CD8-positive, alpha-beta memory T cell (primary cell): ENCODE results near the gene MED16. TPM values are rescaled to one million over a fixed set of nuclear protein-coding genes. Genes with fewer than 3 reads are reported as not detected.

Experiments used
- CTCF ChIA-PET: fragments of 350-600 bp; sonication (Branson Sonifier 250); formaldehyde crosslinking; loops from one replicate; lab custom pipeline; 2021; ENCODE audit warnings: antibody characterized with exemption; lab: Charles Lee
- POLR2A ChIA-PET: fragments of 350-600 bp; sonication (Branson Sonifier 250); formaldehyde crosslinking; loops from one replicate; lab custom pipeline; 2021; ENCODE audit warnings: antibody characterized with exemption; lab: Charles Lee
- DNase-seq, 5 donors: peaks; one replicate each; pipeline versions ENCODE4 v3.0.0 to v3.0.0-alpha.2; 2020 to 2022; ENCODE audit warnings: mixed read lengths in 1 of 5
- H3K27ac ChIP-seq: one replicate; pipeline ENCODE4 v1.7.0; 2013; ENCODE audit warnings: low read depth, mild to moderate bottlenecking, low read length, moderate library complexity
- H3K27me3 ChIP-seq: 2 replicates; pipeline ENCODE4 v1.7.0; 2013; ENCODE audit warnings: low read length, mild to moderate bottlenecking; ENCODE audit not compliant: insufficient read depth, poor library complexity, severe bottlenecking
- H3K36me3 ChIP-seq: 2 replicates; pipeline ENCODE4 v1.7.0; 2013; ENCODE audit warnings: mild to moderate bottlenecking, low read length, moderate library complexity; ENCODE audit not compliant: insufficient read depth
- H3K4me1 ChIP-seq: 2 replicates; pipeline ENCODE4 v1.7.0; 2013; ENCODE audit warnings: mild to moderate bottlenecking, low read length, moderate library complexity; ENCODE audit not compliant: insufficient read depth
- H3K4me3 ChIP-seq: 2 replicates; pipeline ENCODE4 v1.7.0; 2013; ENCODE audit warnings: mild to moderate bottlenecking, low read length
- H3K9me3 ChIP-seq: 2 replicates; pipeline ENCODE4 v1.7.0; 2013; ENCODE audit warnings: mild to moderate bottlenecking, low read length
- H3K27ac Mint-ChIP-seq, 8 donors: one replicate each; pipeline ENCODE4 v1.8.0; 2020 to 2021; ENCODE audit warnings: mixed read lengths in 8 of 8, mild to moderate bottlenecking in 6 of 8, inconsistent platforms in 3 of 8, moderate library complexity in 3 of 8
- H3K27me3 Mint-ChIP-seq, 2 donors: one replicate each; pipeline ENCODE4 v1.8.0; 2020 to 2021; ENCODE audit warnings: mixed read lengths in 2 of 2, mild to moderate bottlenecking in 1 of 2, moderate library complexity in 1 of 2
- H3K36me3 Mint-ChIP-seq, 3 donors: one replicate each; pipeline ENCODE4 v1.8.0; 2020 to 2021; ENCODE audit warnings: mixed read lengths in 3 of 3, inconsistent platforms in 1 of 3, mild to moderate bottlenecking in 1 of 3
- H3K4me1 Mint-ChIP-seq, 3 donors: one replicate each; pipeline ENCODE4 v1.8.0; 2020 to 2021; ENCODE audit warnings: mixed read lengths in 3 of 3, inconsistent platforms in 1 of 3, mild to moderate bottlenecking in 1 of 3
- H3K4me3 Mint-ChIP-seq, 7 donors: one replicate each; pipeline ENCODE4 v1.8.0; 2020 to 2021; ENCODE audit warnings: mixed read lengths in 7 of 7, mild to moderate bottlenecking in 6 of 7, moderate library complexity in 4 of 7, inconsistent platforms in 2 of 7
- H3K9me3 Mint-ChIP-seq, 5 donors: one replicate each; pipeline ENCODE4 v1.8.0; 2020 to 2022; ENCODE audit warnings: mixed read lengths in 5 of 5, mild to moderate bottlenecking in 3 of 5, moderate library complexity in 2 of 5, inconsistent platforms in 1 of 5
- polyA plus RNA-seq: library from polyadenylated mRNA; unstranded; fragments of 300-500 nt; fragmentation: Illumina TruSeq; gene quantifications from one replicate; pipeline ENCODE4 v1.2.3, GENCODE V29; 2021
- total RNA-seq, 2 experiments: library from RNA; stranded (reverse); gene quantifications; one replicate each; pipeline ENCODE4 v1.2.3, GENCODE V29; 2021

The MED16 gene
- total and polyA plus RNA-seq, 3 experiments from 2014 or later: 57.4 to 109 (median 59.4) TPM

- Mint-ChIP-seq H3K9me3 (peaks cover 0 to 3% (median 0%) of the 10 kb centered on the region in 5 donors), H3K36me3 (peaks cover 4 to 12% (median 7%) of the 10 kb centered on the region in 3 donors), H3K4me3 (peak within 1 kb of the TSS; percentile 80 to 93 (median 86)), H3K4me1 (peaks cover 23 to 39% (median 25%) of the 10 kb centered on the region in 3 donors), H3K27me3 (peaks cover 2 to 9% of the 10 kb centered on the region in 2 donors), H3K27ac (peak within 1 kb of the TSS; percentile 85 to 98 (median 90))
- no peaks in the 10 kb centered on the region for H3K9me3 ChIP-seq
- H3K27ac ChIP-seq: peak within 1 kb of the TSS; percentile 89
- peaks cover 32% of the 10 kb centered on the region for H3K4me1 ChIP-seq
- CTCF ChIA-PET: interaction anchor here (1.4 kb wide), 1 partner anchor 50 kb away, joined by 6 read pairs; no protein-coding TSS in a partner anchor
- peaks cover 4% of the 10 kb centered on the region for H3K27me3 ChIP-seq
- peak; percentile 81 to 90 (median 83) for DNase-seq
- H3K4me3 ChIP-seq: peak within 1 kb of the TSS; percentile 82
- no peaks in the 10 kb centered on the region for H3K36me3 ChIP-seq
- POLR2A ChIA-PET: no interaction called here
Observed at GRCh38 chr19:913080-913748, 20.2 kb upstream of the MED16 start, which contains the start of gene R3HDM4. Gene R3HDM4 (minus strand): TSS chr19:913219. CDS start chr19:913157, 62 bp downstream.

- H3K4me3 ChIP-seq: peak overlapping the region; percentile 59
- CTCF ChIA-PET: interaction anchor here (1.4 kb wide), 1 partner anchor 49 kb away, joined by 6 read pairs; no protein-coding TSS in a partner anchor
- peak in 4 of 5 donors; percentile 48 to 70 (median 56) for DNase-seq
Observed at GRCh38 chr19:912181-913079, 19.4 kb upstream of the MED16 start.

GRCh38 chr19:911197-912033 is 18.4 kb upstream of the MED16 start:
- POLR2A ChIA-PET: interaction anchor here (0.6 to 1.0 kb wide), 2 partner anchors 53 to 1567 kb away, joined by 3 read pairs; no protein-coding TSS in a partner anchor
- H3K4me3 Mint-ChIP-seq: peak overlapping the region; percentile 65 to 92 (median 81)
- H3K9me3 Mint-ChIP-seq: peaks cover 0 to 3% (median 0%) of the 10 kb centered on the region in 5 donors
- Histone ChIP-seq H3K4me1 (peaks cover 39% of the 10 kb centered on the region), H3K27me3 (no peaks in the 10 kb centered on the region), H3K27ac (peak overlapping the region; percentile 38), H3K9me3 (no peaks in the 10 kb centered on the region), H3K4me3 (no peak overlapping the region), H3K36me3 (no peaks in the 10 kb centered on the region)
- DNase-seq: peak in 1 of 5 donors; percentile 63
- H3K27ac Mint-ChIP-seq: peak overlapping the region; percentile 78 to 97 (median 91)
- H3K4me1 Mint-ChIP-seq: peaks cover 32 to 50% (median 41%) of the 10 kb centered on the region in 3 donors
- H3K36me3 Mint-ChIP-seq: peaks cover 4 to 14% (median 7%) of the 10 kb centered on the region in 3 donors
- CTCF ChIA-PET: interaction anchor here (2.8 to 5.0 kb wide), 4 partner anchors 9 to 48 kb away, joined by 6 to 50 read pairs (median 20); partner anchors contain the start of genes MED16 and RNU6-9
- H3K27me3 Mint-ChIP-seq: peaks cover 0 to 7% of the 10 kb centered on the region in 2 donors

More at GRCh38 chr19:912181-913079, 19.4 kb upstream of the MED16 start:
- POLR2A ChIA-PET: no interaction called here
- H3K4me1 Mint-ChIP-seq: peaks cover 23 to 43% (median 31%) of the 10 kb centered on the region in 3 donors
- peak overlapping the region; percentile 80 to 93 (median 86) for H3K4me3 Mint-ChIP-seq
- H3K36me3 Mint-ChIP-seq: peaks cover 4 to 12% (median 7%) of the 10 kb centered on the region in 3 donors
- Histone ChIP-seq H3K9me3 (no peaks in the 10 kb centered on the region), H3K36me3 (no peaks in the 10 kb centered on the region), H3K4me1 (peaks cover 29% of the 10 kb centered on the region), H3K27me3 (no peaks in the 10 kb centered on the region), H3K27ac (peak overlapping the region; percentile 70)
- H3K27ac Mint-ChIP-seq: peak overlapping the region; percentile 73 to 98 (median 84)
- H3K27me3 Mint-ChIP-seq: peaks cover 0 to 7% of the 10 kb centered on the region in 2 donors
- H3K9me3 Mint-ChIP-seq: peaks cover 0 to 3% (median 0%) of the 10 kb centered on the region in 5 donors

GRCh38 chr19:907183-907853 is 14.3 kb upstream of the MED16 start:
- H3K4me1 Mint-ChIP-seq: peaks cover 34 to 67% (median 42%) of the 10 kb centered on the region in 3 donors
- peak overlapping the region; percentile 24 to 100 (median 97) for H3K27ac Mint-ChIP-seq
- peak in 1 of 5 donors; percentile 53 for DNase-seq
- H3K9me3 Mint-ChIP-seq: peaks cover 0 to 3% (median 0%) of the 10 kb centered on the region in 5 donors
- Histone ChIP-seq H3K4me1 (peaks cover 52% of the 10 kb centered on the region), H3K9me3 (no peaks in the 10 kb centered on the region), H3K4me3 (no peak overlapping the region), H3K27me3 (no peaks in the 10 kb centered on the region), H3K36me3 (peaks cover 6% of the 10 kb centered on the region), H3K27ac (peak overlapping the region; percentile 20)
- peaks cover 4 to 22% (median 5%) of the 10 kb centered on the region in 3 donors for H3K36me3 Mint-ChIP-seq
- H3K4me3 Mint-ChIP-seq: peak overlapping the region in 6 of 7 donors; percentile 15 to 86 (median 47)
- POLR2A ChIA-PET: interaction anchor here (1.3 to 6.2 kb wide), 3 partner anchors 9 to 160 kb away, joined by 4 to 77 read pairs (median 5); partner anchors contain the start of genes ARHGAP45, MED16 and RNU6-9
- no peaks in the 10 kb centered on the region for H3K27me3 Mint-ChIP-seq
- CTCF ChIA-PET: interaction anchor here (0.8 to 5.0 kb wide), 12 partner anchors 9 to 359 kb away, joined by 3 to 50 read pairs (median 4); partner anchors contain the start of genes MED16 and RNU6-9

- Histone ChIP-seq H3K27me3 (no peaks in the 10 kb centered on the region), H3K27ac (peak overlapping the region; percentile 20), H3K36me3 (peaks cover 6% of the 10 kb centered on the region), H3K4me1 (peaks cover 50% of the 10 kb centered on the region), H3K9me3 (no peaks in the 10 kb centered on the region), H3K4me3 (no peak overlapping the region)
- peak in 1 of 5 donors; percentile 46 for DNase-seq
- Mint-ChIP-seq H3K9me3 (peaks cover 0 to 3% (median 0%) of the 10 kb centered on the region in 5 donors), H3K4me3 (peak overlapping the region in 5 of 7 donors; percentile 6 to 86 (median 33)), H3K27ac (peak overlapping the region; percentile 57 to 100 (median 94)), H3K36me3 (peaks cover 4 to 30% (median 5%) of the 10 kb centered on the region in 3 donors), H3K27me3 (no peaks in the 10 kb centered on the region), H3K4me1 (peaks cover 36 to 72% (median 42%) of the 10 kb centered on the region in 3 donors)
- ChIA-PET CTCF (interaction anchor here (1.0 to 5.0 kb wide), 7 partner anchors 13 to 50 kb away, joined by 3 to 50 read pairs (median 4); partner anchors contain the start of genes MED16 and RNU6-9), POLR2A (interaction anchor here (1.3 to 6.2 kb wide), 3 partner anchors 9 to 161 kb away, joined by 4 to 77 read pairs (median 5); partner anchors contain the start of genes ARHGAP45, MED16 and RNU6-9)
Observed at GRCh38 chr19:906480-906879, 13.5 kb upstream of the MED16 start.

- Mint-ChIP-seq H3K4me3 (no peak overlapping the region), H3K4me1 (peaks cover 29 to 67% (median 30%) of the 10 kb centered on the region in 3 donors), H3K9me3 (peaks cover 0 to 2% (median 0%) of the 10 kb centered on the region in 5 donors), H3K27ac (peak overlapping the region in 5 of 8 donors; percentile 26 to 74 (median 63)), H3K27me3 (no peaks in the 10 kb centered on the region), H3K36me3 (peaks cover 2 to 38% (median 3%) of the 10 kb centered on the region in 3 donors)
- Histone ChIP-seq H3K4me3 (no peak overlapping the region), H3K27me3 (no peaks in the 10 kb centered on the region), H3K36me3 (peaks cover 6% of the 10 kb centered on the region), H3K9me3 (no peaks in the 10 kb centered on the region), H3K27ac (no peak overlapping the region), H3K4me1 (peaks cover 43% of the 10 kb centered on the region)
- CTCF ChIA-PET: interaction anchor here (1.0 to 3.3 kb wide), 2 partner anchors 16 to 41 kb away, joined by 3 to 13 read pairs; no protein-coding TSS in a partner anchor
- DNase-seq: no peak
- POLR2A ChIA-PET: interaction anchor here (6.2 kb wide), 1 partner anchor 10 kb away, joined by 77 read pairs; the partner anchor contains the start of genes MED16 and RNU6-9
Observed at GRCh38 chr19:904545-904944, 11.6 kb upstream of the MED16 start.
